H1 (cell line): Measurements from ENCODE around the gene ZNF362. TPM values are rescaled to one million over a fixed set of nuclear protein-coding genes. Genes with fewer than 3 reads are reported as not detected.

Experiments
- CTCF ChIA-PET: fragments of 300-600 bp; sonication (Branson Sonifier 250); formaldehyde crosslinking; loops from one replicate; lab custom pipeline; 2021; ENCODE audit not compliant: partially characterized antibody; lab: Charles Lee
- POLR2A ChIA-PET: fragments of 300-600 bp; sonication (Branson Sonifier 250); formaldehyde crosslinking; loops from one replicate; lab custom pipeline; 2021; ENCODE audit warnings: inconsistent platforms; ENCODE audit not compliant: partially characterized antibody; lab: Charles Lee
- DNase-seq, 2 experiments: peaks; one replicate each; pipeline versions ENCODE4 v3.0.0 to v3.0.0-alpha.2; 2010 to 2022; ENCODE audit warnings: low spot score in 2 of 2, low read depth in 1 of 2, mixed read lengths in 1 of 2
- FAIRE-seq: peaks from 2 replicates; lab custom pipeline; 2011; peaks lifted over from hg19 to GRCh38; lab: Jason Lieb, UNC
- H2AFZ ChIP-seq: 2 replicates; pipeline ENCODE4 v1.8.1; 2012; ENCODE audit warnings: low read length, inconsistent platforms
- H2AK5ac ChIP-seq: 2 replicates; pipeline ENCODE4 v1.6.1; 2013; ENCODE audit warnings: low read depth, low read length
- H2BK120ac ChIP-seq: replicated peaks from 2 replicates; pipeline ENCODE3; 2013; ENCODE audit warnings: low read depth, low read length, inconsistent platforms
- H2BK12ac ChIP-seq: 2 replicates; pipeline ENCODE4 v1.6.1; 2013; ENCODE audit warnings: low read depth, low read length
- H2BK15ac ChIP-seq: 2 replicates; pipeline ENCODE4 v1.6.1; 2013; ENCODE audit warnings: low read length
- H2BK20ac ChIP-seq: 2 replicates; pipeline ENCODE4 v1.6.1; 2013; ENCODE audit warnings: low read length
- H2BK5ac ChIP-seq: 2 replicates; pipeline ENCODE4 v1.6.1; 2013; ENCODE audit warnings: low read depth, low read length
- H3K14ac ChIP-seq: 2 replicates; pipeline ENCODE4 v1.6.1; 2013; ENCODE audit warnings: inconsistent platforms; ENCODE audit not compliant: insufficient read length
- H3K18ac ChIP-seq: 2 replicates; pipeline ENCODE4 v1.6.1; 2013; ENCODE audit warnings: low read length; ENCODE audit errors: extremely low read depth
- H3K23ac ChIP-seq: 2 replicates; pipeline ENCODE4 v1.6.1; 2013; ENCODE audit warnings: inconsistent platforms; ENCODE audit not compliant: insufficient read length
- H3K23me2 ChIP-seq: 2 replicates; pipeline ENCODE4 v1.6.1; 2013; ENCODE audit warnings: low read depth, low read length
- H3K27ac ChIP-seq: 2 replicates; pipeline ENCODE4 v1.6.1; 2011; ENCODE audit warnings: low read depth, low read length, inconsistent platforms
- H3K27me3 ChIP-seq, 4 experiments: replicated peaks in 1 of 4; 1 replicate in 1 of 4; 2 replicates in 3 of 4; pipeline versions ENCODE4 v1.6.1 to v1.8.1; 2011 to 2013; ENCODE audit warnings: low read length in 3 of 4, mild to moderate bottlenecking in 3 of 4, inconsistent platforms in 2 of 4, mixed read lengths in 2 of 4, moderate library complexity in 1 of 4; ENCODE audit not compliant: control insufficient read depth in 3 of 4, insufficient read depth in 3 of 4; ENCODE audit errors: extremely low read depth in 1 of 4
- H3K36me3 ChIP-seq, 4 experiments: 2 replicates each; pipeline versions ENCODE4 v1.6.1 to v1.8.1; 2011 to 2013; ENCODE audit warnings: mild to moderate bottlenecking in 4 of 4, low read length in 3 of 4, moderate library complexity in 2 of 4, control low read depth in 1 of 4, inconsistent platforms in 1 of 4; ENCODE audit not compliant: insufficient read depth in 4 of 4, control insufficient read depth in 2 of 4
- H3K4ac ChIP-seq: replicated peaks from 2 replicates; pipeline ENCODE3; 2013; ENCODE audit warnings: low read length, low read depth, mixed read lengths, inconsistent platforms; ENCODE audit not compliant: insufficient read length
- H3K4me1 ChIP-seq, 4 experiments: replicated peaks in 1 of 4; 1 replicate in 1 of 4; 2 replicates in 3 of 4; pipeline versions ENCODE4 v1.6.1 to v1.8.1; 2011 to 2013; ENCODE audit warnings: low read length in 3 of 4, inconsistent platforms in 2 of 4, mixed read lengths in 1 of 4; ENCODE audit not compliant: insufficient read depth in 4 of 4, control insufficient read depth in 3 of 4
- H3K4me2 ChIP-seq, 2 experiments: 2 replicates each; pipeline versions ENCODE4 v1.6.1 to v1.8.1; 2011 to 2013; ENCODE audit warnings: low read depth in 2 of 2, low read length in 2 of 2, control low read depth in 1 of 2, inconsistent platforms in 1 of 2, mild to moderate bottlenecking in 1 of 2; ENCODE audit not compliant: insufficient read depth in 1 of 2
- H3K4me3 ChIP-seq, 4 experiments: fragments of 200-600, 300-600 bp in 1 of 4; sonication (generic), shearing (Covaris generic), sonication (Bioruptor Twin) in 1 of 4; 2 replicates each; pipeline versions ENCODE4 v1.5.1 to v1.8.1; 2011 to 2016; ENCODE audit warnings: low read length in 4 of 4, low read depth in 3 of 4, control low read depth in 2 of 4, inconsistent platforms in 2 of 4, mild to moderate bottlenecking in 2 of 4, mixed read lengths in 1 of 4, moderate library complexity in 1 of 4; ENCODE audit not compliant: insufficient read depth in 2 of 4; ENCODE audit errors: extremely low read depth in 1 of 4
- H3K56ac ChIP-seq: replicated peaks from 2 replicates; pipeline ENCODE3; 2013; ENCODE audit warnings: low read depth, mild to moderate bottlenecking, mixed read lengths, low read length, inconsistent platforms; ENCODE audit not compliant: insufficient read length
- H3K79me1 ChIP-seq: 2 replicates; pipeline ENCODE4 v1.6.1; 2013; ENCODE audit warnings: low read depth, low read length, control low read depth
- H3K79me2 ChIP-seq, 2 experiments: 2 replicates each; pipeline versions ENCODE4 v1.6.1 to v1.8.1; 2012 to 2013; ENCODE audit warnings: low read length in 2 of 2, mild to moderate bottlenecking in 2 of 2, inconsistent platforms in 1 of 2; ENCODE audit not compliant: insufficient read depth in 2 of 2, control insufficient read depth in 1 of 2
- H3K9ac ChIP-seq, 4 experiments: replicated peaks in 1 of 4; 1 replicate in 1 of 4; 2 replicates in 3 of 4; pipeline versions ENCODE4 v1.6.1 to v1.8.1; 2011 to 2013; ENCODE audit warnings: low read depth in 3 of 4, low read length in 3 of 4, control low read depth in 2 of 4, mild to moderate bottlenecking in 2 of 4, moderate library complexity in 2 of 4, inconsistent platforms in 1 of 4; ENCODE audit errors: extremely low read depth in 1 of 4
- H3K9me3 ChIP-seq, 2 experiments: 2 replicates each; pipeline versions ENCODE4 v1.6.1 to v1.8.1; 2012 to 2013; ENCODE audit warnings: mild to moderate bottlenecking in 2 of 2, moderate library complexity in 2 of 2, control low read depth in 1 of 2, inconsistent platforms in 1 of 2, low read depth in 1 of 2, low read length in 1 of 2, mixed read lengths in 1 of 2; ENCODE audit not compliant: insufficient read depth in 2 of 2
- H4K20me1 ChIP-seq, 2 experiments: replicated peaks in 1 of 2; 2 replicates each; pipeline versions ENCODE3 to v1.8.1; 2011 to 2013; ENCODE audit warnings: inconsistent platforms in 2 of 2, low read length in 2 of 2, mild to moderate bottlenecking in 1 of 2; ENCODE audit not compliant: insufficient read depth in 2 of 2, control insufficient read depth in 1 of 2
- H4K5ac ChIP-seq: 2 replicates; pipeline ENCODE4 v1.6.1; 2013; ENCODE audit warnings: low read length, low read depth, mixed read lengths, inconsistent platforms; ENCODE audit not compliant: insufficient read length
- H4K8ac ChIP-seq: 2 replicates; pipeline ENCODE4 v1.8.0; 2013; ENCODE audit warnings: mild to moderate bottlenecking, moderate library complexity, low read length, inconsistent platforms; ENCODE audit not compliant: insufficient read depth; ENCODE audit errors: extremely low read depth
- H4K91ac ChIP-seq: replicated peaks from 2 replicates; pipeline ENCODE3; 2013; ENCODE audit warnings: low read length, mixed read lengths, inconsistent platforms; ENCODE audit not compliant: insufficient read length
- CREB1 ChIP-seq: IDR thresholded peaks from 2 replicates; pipeline ENCODE4 v1.6.1; 2012; ENCODE audit warnings: inconsistent platforms
- WGBS, 2 experiments: shearing (Covaris generic) in 1 of 2; methylation state at CpG; one replicate each; pipeline versions ENCODE4 v1.1.6 to v1.1.7; 2013 to 2015; ENCODE audit warnings: low lambda C conversion rate in 2 of 2, mixed read lengths in 2 of 2, inconsistent platforms in 1 of 2, low coverage in 1 of 2, missing lambda C conversion rate in 1 of 2; ENCODE audit not compliant: insufficient replicate concordance in 2 of 2, insufficient coverage in 1 of 2, insufficient read length in 1 of 2; ENCODE audit errors: extremely low coverage in 1 of 2, missing lambda C conversion rate in 1 of 2; 5-methylcytosine and 5-hydroxymethylcytosine counted together
- polyA plus RNA-seq, 7 experiments: library from polyadenylated mRNA; depleted of rRNA in 3 of 7; stranded (reverse) in 5 of 7; unstranded in 2 of 7; fragments of >200 nt in 5 of 7; fragments of 200-250 nt in 2 of 7; gene quantifications; 1 replicate in 5 of 7; 2 replicates in 1 of 7; 4 replicates in 1 of 7; pipeline versions ENCODE4 v1.2.1 to v1.2.3, GENCODE V29; 2011 to 2013; ENCODE audit warnings: missing spikeins in 2 of 7, mixed read lengths in 2 of 7
- total RNA-seq: library from RNA; stranded (reverse); fragmentation: NEBNext Ultra II Directional; extraction: Animal tissue kit (Norgen Biotek cat#: 25700); gene quantifications from 2 replicates; pipeline ENCODE4 v1.2.1, GENCODE V29; 2021

ZNF362 gene
- total and polyA plus RNA-seq, 2 of the 8 experiments (the other 6 are each of a cell fraction or from before 2014, with no cell fraction given), result 24.2 to 27.8 TPM

DNA sequence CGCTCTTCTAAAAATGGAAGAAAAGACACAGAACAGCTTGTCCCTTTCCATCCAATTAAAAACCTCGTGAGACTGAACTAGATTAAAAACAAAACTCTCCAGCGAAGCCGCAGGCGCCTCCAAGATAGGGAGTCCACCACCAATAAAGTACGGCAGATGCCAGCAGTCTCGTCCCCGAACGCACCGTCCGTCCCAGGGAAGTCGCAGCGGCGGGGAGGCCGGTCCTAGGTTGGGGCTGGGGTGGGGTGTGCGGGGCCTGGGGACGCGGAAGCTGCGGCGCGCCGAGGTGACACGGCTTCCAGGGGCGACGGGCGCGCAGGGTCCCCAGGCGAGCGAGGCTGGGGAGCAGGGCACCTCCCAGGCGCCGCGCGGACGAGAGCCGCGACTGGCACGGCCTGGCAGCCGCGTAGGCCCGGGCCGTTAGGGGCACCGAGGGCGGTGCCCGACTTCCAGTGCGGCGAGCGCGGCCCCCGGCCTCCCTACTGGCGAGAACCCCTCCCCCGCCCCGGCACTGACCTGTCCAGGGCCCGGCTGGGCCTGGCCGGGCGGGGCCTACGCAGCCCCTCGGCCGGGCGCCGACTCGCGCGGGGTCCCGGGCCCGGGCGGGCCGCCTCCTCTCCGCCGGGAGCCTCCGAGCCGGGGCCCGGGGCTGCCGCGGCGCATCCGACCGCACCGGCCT is 92.9 kb downstream of the ZNF362 start:
- no peak for FAIRE-seq
- Histone ChIP-seq H2AFZ (no peak overlapping the region), H3K9ac (peak overlapping the region in 3 of 4 experiments; percentile 15 to 76 (median 42); a peak in 4 of 7 replicates), H3K14ac (no peak overlapping the region), H2BK12ac (no peak overlapping the region), H4K20me1 (peaks cover 5 to 22% of the 10 kb centered on the region in 2 experiments), H3K79me1 (no peaks in the 10 kb centered on the region), H3K9me3 (no peaks in the 10 kb centered on the region), H3K4me2 (peak overlapping the region; percentile 69), H3K23me2 (peaks cover 10% of the 10 kb centered on the region), H3K36me3 (no peaks in the 10 kb centered on the region), H4K5ac (no peak overlapping the region), H2AK5ac (no peak overlapping the region), H4K8ac (no peak overlapping the region), H3K4me1 (peaks cover 4 to 25% (median 12%) of the 10 kb centered on the region in 4 experiments), H2BK5ac (no peak overlapping the region), H3K4me3 (peak overlapping the region; percentile 37 to 74 (median 65)), H3K56ac (no peak overlapping the region), H3K23ac (no peak overlapping the region), H3K79me2 (no peaks in the 10 kb centered on the region), H3K18ac (no peak overlapping the region), H2BK15ac (no peak overlapping the region), H3K27ac (no peak overlapping the region), H2BK20ac (no peak overlapping the region), H4K91ac (no peak overlapping the region), H3K4ac (no peak overlapping the region), H3K27me3 (peaks cover 45 to 80% (median 71%) of the 10 kb centered on the region in 4 experiments), H2BK120ac (no peak overlapping the region)
- POLR2A ChIA-PET, result interaction anchor here (0.9 to 1.2 kb wide), 2 partner anchors 11 to 31 kb away, joined by 3 to 5 read pairs; no protein-coding TSS in a partner anchor
- CTCF ChIA-PET, result interaction anchor here (0.8 to 2.4 kb wide), 4 partner anchors 9 to 51 kb away, joined by 3 to 6 read pairs (median 3); no protein-coding TSS in a partner anchor
- WGBS, 2 experiments, result 2% methylated on average over 31 of the region's 78 CpGs; no CpG with 5 or more reads in 1 of the 2 experiments
- DNase-seq, result peak in 1 of 2 experiments; percentile 74
- TF ChIP-seq CREB1, result peak; percentile 60
